GM23338 (cell line): ENCODE results near the gene RAX. TPM values are rescaled to one million over a fixed set of nuclear protein-coding genes. Genes with fewer than 3 reads are reported as not detected.

Experiments
- ATAC-seq: fragments of 200-7000 bp; cut with Tn5 transposase; 3 replicates; pipeline ENCODE4 v1.9.1; 2020
- DNase-seq: peaks from one replicate; pipeline ENCODE4 v3.0.0-alpha.2; 2015; ENCODE audit warnings: low spot score
- H2AFZ ChIP-seq: fragments of 200-600 bp; sonication (generic); 2 replicates; pipeline ENCODE4 v1.8.0; 2016; ENCODE audit warnings: antibody characterized with exemption, mild to moderate bottlenecking, moderate library complexity
- H3F3A ChIP-seq: fragments of 200-600 bp; sonication (generic); replicated peaks from 2 replicates; pipeline ENCODE4 v1.8.0; 2017; ENCODE audit warnings: antibody characterized with exemption, mixed run types, low read depth
- H3K27ac ChIP-seq: fragments of 200-600 bp; sonication (generic); 2 replicates; pipeline ENCODE4 v1.6.1; 2016; ENCODE audit warnings: low read depth
- H3K27me3 ChIP-seq: fragments of 200-600 bp; sonication (generic); 2 replicates; pipeline ENCODE4 v1.8.0; 2016; ENCODE audit warnings: mild to moderate bottlenecking, mixed run types, moderate library complexity; ENCODE audit not compliant: insufficient read depth
- H3K36me3 ChIP-seq: fragments of 200-600 bp; sonication (generic); 2 replicates; pipeline ENCODE4 v1.8.0; 2016; ENCODE audit warnings: mild to moderate bottlenecking; ENCODE audit not compliant: insufficient read depth
- H3K4me1 ChIP-seq: fragments of 200-600 bp; sonication (generic); 2 replicates; pipeline ENCODE4 v1.8.0; 2016; ENCODE audit warnings: mild to moderate bottlenecking, moderate library complexity; ENCODE audit not compliant: insufficient read depth
- H3K4me2 ChIP-seq: fragments of 200-600 bp; sonication (generic); 2 replicates; pipeline ENCODE4 v1.7.1; 2017; ENCODE audit warnings: mixed run types
- H3K4me3 ChIP-seq: fragments of 200-600 bp; sonication (generic); 2 replicates; pipeline ENCODE4 v1.6.1; 2016; ENCODE audit warnings: mixed run types
- H3K79me2 ChIP-seq: fragments of 200-600 bp; sonication (generic); replicated peaks from 2 replicates; pipeline ENCODE4 v1.8.0; 2017; ENCODE audit warnings: mild to moderate bottlenecking; ENCODE audit not compliant: insufficient read depth
- H3K9me2 ChIP-seq: fragments of 200-600 bp; sonication (generic); 2 replicates; pipeline ENCODE4 v1.8.0; 2017; ENCODE audit not compliant: insufficient read depth
- H4K20me1 ChIP-seq: fragments of 200-600 bp; sonication (generic); replicated peaks from 2 replicates; pipeline ENCODE4 v1.8.0; 2017; ENCODE audit warnings: mild to moderate bottlenecking; ENCODE audit not compliant: insufficient read depth
- H3K27ac Mint-ChIP-seq: 2 replicates; pipeline ENCODE4 v1.8.0; 2020; ENCODE audit warnings: inconsistent platforms, mild to moderate bottlenecking, moderate library complexity, mixed read lengths
- H3K27me3 Mint-ChIP-seq: 3 replicates; pipeline ENCODE4 v1.8.0; 2022; ENCODE audit warnings: low read depth, mild to moderate bottlenecking, moderate library complexity, mixed read lengths, inconsistent platforms; ENCODE audit not compliant: insufficient read depth, poor library complexity
- H3K36me3 Mint-ChIP-seq: 3 replicates; pipeline ENCODE4 v1.8.0; 2021; ENCODE audit warnings: low read depth, mild to moderate bottlenecking, inconsistent platforms, moderate library complexity, mixed read lengths
- H3K4me1 Mint-ChIP-seq: 3 replicates; pipeline ENCODE4 v1.8.0; 2020; ENCODE audit warnings: mild to moderate bottlenecking, inconsistent platforms, mixed read lengths
- H3K4me3 Mint-ChIP-seq: 3 replicates; pipeline ENCODE4 v1.8.0; 2021; ENCODE audit warnings: moderate library complexity, mild to moderate bottlenecking, inconsistent platforms, mixed read lengths
- H3K9me3 Mint-ChIP-seq: 3 replicates; pipeline ENCODE4 v1.8.0; 2020; ENCODE audit warnings: moderate library complexity, mild to moderate bottlenecking, inconsistent platforms, mixed read lengths
- CREB1 ChIP-seq: fragments of 250-450 bp; sonication (Bioruptor Pico); IDR thresholded peaks from 2 replicates; pipeline ENCODE4 v1.5.0; 2020; ENCODE audit warnings: low read depth, mild to moderate bottlenecking, moderate library complexity
- EZH2 ChIP-seq: fragments of 200-600 bp; sonication (generic); IDR thresholded peaks from one replicate; pipeline ENCODE4 v1.8.0; 2017; ENCODE audit warnings: antibody characterized with exemption, mild to moderate bottlenecking, low read depth; ENCODE audit not compliant: unreplicated experiment
- EZH2phosphoT487 ChIP-seq: fragments of 200-600 bp; sonication (generic); IDR thresholded peaks from one replicate; pipeline ENCODE4 v1.8.1; 2018; ENCODE audit warnings: antibody characterized with exemption; ENCODE audit not compliant: unreplicated experiment
- JUNB ChIP-seq: IDR thresholded peaks from one replicate; pipeline ENCODE4 v1.6.1; 2016; ENCODE audit warnings: antibody characterized with exemption; ENCODE audit not compliant: unreplicated experiment
- NANOG ChIP-seq: IDR thresholded peaks from 2 replicates; pipeline ENCODE4 v1.6.1; 2016; ENCODE audit warnings: antibody characterized with exemption, borderline replicate concordance
- POLR2AphosphoS5 ChIP-seq: IDR thresholded peaks from 2 replicates; pipeline ENCODE4 v1.6.1; 2016; ENCODE audit warnings: antibody characterized with exemption, low read depth
- STAT1 ChIP-seq: IDR thresholded peaks from one replicate; pipeline ENCODE4 v1.6.1; 2016; ENCODE audit warnings: antibody characterized with exemption; ENCODE audit not compliant: unreplicated experiment
- ZNF114 ChIP-seq: fragments of 250-450 bp; sonication (Bioruptor Pico); IDR thresholded peaks from 2 replicates; pipeline ENCODE4 v1.5.0; 2020; ENCODE audit warnings: mild to moderate bottlenecking, moderate library complexity
- ZNF331 ChIP-seq: fragments of 250-450 bp; sonication (Bioruptor Pico); IDR thresholded peaks from 2 replicates; pipeline ENCODE4 v1.5.0; 2020; ENCODE audit warnings: low read depth, mild to moderate bottlenecking, moderate library complexity
- polyA plus RNA-seq: library from polyadenylated mRNA; unstranded; fragments of >200 nt; fragmentation: Nextera tagmentation; extraction: Ambion mirVana; gene quantifications from 2 replicates; pipeline ENCODE4 v1.2.1, GENCODE V29; 2016
- total RNA-seq: library from RNA; depleted of rRNA; stranded (reverse); fragments of >200 nt; shearing (Covaris generic); gene quantifications from 2 replicates; pipeline ENCODE4 v1.2.3, GENCODE V29; 2014
- TF ChIP-seq, protein P1 (sequence below): fragments of 250-450 bp; sonication (Bioruptor Pico); IDR thresholded peaks from 2 replicates; pipeline ENCODE4 v1.5.0; 2020; ENCODE audit warnings: mild to moderate bottlenecking, moderate library complexity
- TF ChIP-seq, protein P2 (sequence below): IDR thresholded peaks from one replicate; pipeline ENCODE4 v1.6.1; 2018; ENCODE audit warnings: antibody characterized with exemption; ENCODE audit not compliant: unreplicated experiment

Gene RAX
- total and polyA plus RNA-seq, 2 experiments from 2014 or later, result 0.03 to 0.16 TPM

DNA sequence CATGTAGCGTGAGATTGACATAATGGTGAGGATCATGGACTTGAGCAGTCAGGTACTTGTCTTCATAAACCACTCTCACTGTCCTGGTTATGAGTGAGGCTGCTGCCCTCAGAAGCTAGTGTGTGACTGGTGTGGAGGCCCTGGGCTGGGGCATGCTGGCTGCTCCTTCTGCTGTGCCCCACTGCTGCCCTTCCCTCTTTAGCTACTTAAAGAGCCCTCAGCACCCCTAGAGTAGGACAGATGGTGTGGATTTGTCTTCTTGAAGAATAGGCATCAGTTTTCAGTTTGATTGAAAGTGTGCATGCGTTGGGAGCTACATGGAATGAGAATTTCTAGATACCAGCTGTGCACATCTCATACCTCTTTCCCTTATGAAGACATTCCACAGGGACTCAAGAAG, 29.8 kb upstream of the RAX start (continued):
- TF ChIP-seq, protein P1, sequence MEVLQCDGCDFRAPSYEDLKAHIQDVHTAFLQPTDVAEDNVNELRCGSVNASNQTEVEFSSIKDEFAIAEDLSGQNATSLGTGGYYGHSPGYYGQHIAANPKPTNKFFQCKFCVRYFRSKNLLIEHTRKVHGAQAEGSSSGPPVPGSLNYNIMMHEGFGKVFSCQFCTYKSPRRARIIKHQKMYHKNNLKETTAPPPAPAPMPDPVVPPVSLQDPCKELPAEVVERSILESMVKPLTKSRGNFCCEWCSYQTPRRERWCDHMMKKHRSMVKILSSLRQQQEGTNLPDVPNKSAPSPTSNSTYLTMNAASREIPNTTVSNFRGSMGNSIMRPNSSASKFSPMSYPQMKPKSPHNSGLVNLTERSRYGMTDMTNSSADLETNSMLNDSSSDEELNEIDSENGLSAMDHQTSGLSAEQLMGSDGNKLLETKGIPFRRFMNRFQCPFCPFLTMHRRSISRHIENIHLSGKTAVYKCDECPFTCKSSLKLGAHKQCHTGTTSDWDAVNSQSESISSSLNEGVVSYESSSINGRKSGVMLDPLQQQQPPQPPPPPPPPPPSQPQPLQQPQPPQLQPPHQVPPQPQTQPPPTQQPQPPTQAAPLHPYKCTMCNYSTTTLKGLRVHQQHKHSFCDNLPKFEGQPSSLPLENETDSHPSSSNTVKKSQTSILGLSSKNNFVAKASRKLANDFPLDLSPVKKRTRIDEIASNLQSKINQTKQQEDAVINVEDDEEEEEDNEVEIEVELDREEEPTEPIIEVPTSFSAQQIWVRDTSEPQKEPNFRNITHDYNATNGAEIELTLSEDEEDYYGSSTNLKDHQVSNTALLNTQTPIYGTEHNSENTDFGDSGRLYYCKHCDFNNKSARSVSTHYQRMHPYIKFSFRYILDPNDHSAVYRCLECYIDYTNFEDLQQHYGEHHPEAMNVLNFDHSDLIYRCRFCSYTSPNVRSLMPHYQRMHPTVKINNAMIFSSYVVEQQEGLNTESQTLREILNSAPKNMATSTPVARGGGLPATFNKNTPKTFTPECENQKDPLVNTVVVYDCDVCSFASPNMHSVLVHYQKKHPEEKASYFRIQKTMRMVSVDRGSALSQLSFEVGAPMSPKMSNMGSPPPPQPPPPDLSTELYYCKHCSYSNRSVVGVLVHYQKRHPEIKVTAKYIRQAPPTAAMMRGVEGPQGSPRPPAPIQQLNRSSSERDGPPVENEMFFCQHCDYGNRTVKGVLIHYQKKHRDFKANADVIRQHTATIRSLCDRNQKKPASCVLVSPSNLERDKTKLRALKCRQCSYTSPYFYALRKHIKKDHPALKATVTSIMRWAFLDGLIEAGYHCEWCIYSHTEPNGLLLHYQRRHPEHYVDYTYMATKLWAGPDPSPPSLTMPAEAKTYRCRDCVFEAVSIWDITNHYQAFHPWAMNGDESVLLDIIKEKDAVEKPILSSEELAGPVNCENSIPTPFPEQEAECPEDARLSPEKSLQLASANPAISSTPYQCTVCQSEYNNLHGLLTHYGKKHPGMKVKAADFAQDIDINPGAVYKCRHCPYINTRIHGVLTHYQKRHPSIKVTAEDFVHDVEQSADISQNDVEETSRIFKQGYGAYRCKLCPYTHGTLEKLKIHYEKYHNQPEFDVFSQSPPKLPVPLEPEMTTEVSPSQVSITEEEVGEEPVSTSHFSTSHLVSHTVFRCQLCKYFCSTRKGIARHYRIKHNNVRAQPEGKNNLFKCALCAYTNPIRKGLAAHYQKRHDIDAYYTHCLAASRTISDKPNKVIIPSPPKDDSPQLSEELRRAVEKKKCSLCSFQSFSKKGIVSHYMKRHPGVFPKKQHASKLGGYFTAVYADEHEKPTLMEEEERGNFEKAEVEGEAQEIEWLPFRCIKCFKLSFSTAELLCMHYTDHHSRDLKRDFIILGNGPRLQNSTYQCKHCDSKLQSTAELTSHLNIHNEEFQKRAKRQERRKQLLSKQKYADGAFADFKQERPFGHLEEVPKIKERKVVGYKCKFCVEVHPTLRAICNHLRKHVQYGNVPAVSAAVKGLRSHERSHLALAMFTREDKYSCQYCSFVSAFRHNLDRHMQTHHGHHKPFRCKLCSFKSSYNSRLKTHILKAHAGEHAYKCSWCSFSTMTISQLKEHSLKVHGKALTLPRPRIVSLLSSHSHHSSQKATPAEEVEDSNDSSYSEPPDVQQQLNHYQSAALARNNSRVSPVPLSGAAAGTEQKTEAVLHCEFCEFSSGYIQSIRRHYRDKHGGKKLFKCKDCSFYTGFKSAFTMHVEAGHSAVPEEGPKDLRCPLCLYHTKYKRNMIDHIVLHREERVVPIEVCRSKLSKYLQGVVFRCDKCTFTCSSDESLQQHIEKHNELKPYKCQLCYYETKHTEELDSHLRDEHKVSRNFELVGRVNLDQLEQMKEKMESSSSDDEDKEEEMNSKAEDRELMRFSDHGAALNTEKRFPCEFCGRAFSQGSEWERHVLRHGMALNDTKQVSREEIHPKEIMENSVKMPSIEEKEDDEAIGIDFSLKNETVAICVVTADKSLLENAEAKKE (CRISPR knock-in tag), result no peak
- TF ChIP-seq STAT1 (no peak), CREB1 (CRISPR knock-in tag) (no peak), EZH2phosphoT487 (no peak)

DNA sequence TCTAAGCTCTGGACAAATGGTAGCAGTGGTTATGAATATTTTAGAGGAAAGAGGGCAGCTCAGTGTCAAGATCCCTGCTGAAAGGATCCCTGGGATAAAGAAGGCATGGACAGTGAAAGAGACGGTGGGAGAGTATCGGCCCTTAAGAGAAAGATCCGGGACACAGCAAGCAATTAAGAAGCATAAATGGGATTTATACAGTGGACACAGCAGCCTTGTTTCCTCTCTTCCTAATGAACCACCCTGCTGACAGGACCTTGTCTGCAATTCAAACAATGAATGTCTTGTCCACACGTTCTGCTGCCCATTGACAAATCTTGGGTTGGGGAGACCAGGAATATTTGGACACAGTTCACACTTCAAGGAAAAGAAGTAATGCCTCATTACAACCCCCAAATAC, 28.7 kb upstream of the RAX start:
- no peak overlapping the region for H3K4me3 ChIP-seq
- H2AFZ ChIP-seq, result no peak overlapping the region
- Mint-ChIP-seq H3K4me1 (no peaks in the 10 kb centered on the region), H3K27ac (no peak overlapping the region), H3K36me3 (no peaks in the 10 kb centered on the region), H3K4me3 (no peak overlapping the region), H3K27me3 (no peaks in the 10 kb centered on the region), H3K9me3 (no peaks in the 10 kb centered on the region)
- H3F3A ChIP-seq, result no peaks in the 10 kb centered on the region
- no peaks in the 10 kb centered on the region for H3K36me3 ChIP-seq
- no peak overlapping the region for H3K27ac ChIP-seq
- H3K4me2 ChIP-seq, result no peak overlapping the region
- no peaks in the 10 kb centered on the region for H3K4me1 ChIP-seq
- no peaks in the 10 kb centered on the region for H4K20me1 ChIP-seq
- no peak for DNase-seq
- ATAC-seq, result no peak
- H3K79me2 ChIP-seq, result no peaks in the 10 kb centered on the region
- no peaks in the 10 kb centered on the region for H3K9me2 ChIP-seq
- H3K27me3 ChIP-seq, result no peaks in the 10 kb centered on the region
- TF ChIP-seq ZNF114 (CRISPR knock-in tag) (no peak), EZH2phosphoT487 (no peak), ZNF331 (no peak), NANOG (no peak), POLR2AphosphoS5 (no peak), JUNB (no peak), EZH2 (no peak)
- TF ChIP-seq, protein P2, sequence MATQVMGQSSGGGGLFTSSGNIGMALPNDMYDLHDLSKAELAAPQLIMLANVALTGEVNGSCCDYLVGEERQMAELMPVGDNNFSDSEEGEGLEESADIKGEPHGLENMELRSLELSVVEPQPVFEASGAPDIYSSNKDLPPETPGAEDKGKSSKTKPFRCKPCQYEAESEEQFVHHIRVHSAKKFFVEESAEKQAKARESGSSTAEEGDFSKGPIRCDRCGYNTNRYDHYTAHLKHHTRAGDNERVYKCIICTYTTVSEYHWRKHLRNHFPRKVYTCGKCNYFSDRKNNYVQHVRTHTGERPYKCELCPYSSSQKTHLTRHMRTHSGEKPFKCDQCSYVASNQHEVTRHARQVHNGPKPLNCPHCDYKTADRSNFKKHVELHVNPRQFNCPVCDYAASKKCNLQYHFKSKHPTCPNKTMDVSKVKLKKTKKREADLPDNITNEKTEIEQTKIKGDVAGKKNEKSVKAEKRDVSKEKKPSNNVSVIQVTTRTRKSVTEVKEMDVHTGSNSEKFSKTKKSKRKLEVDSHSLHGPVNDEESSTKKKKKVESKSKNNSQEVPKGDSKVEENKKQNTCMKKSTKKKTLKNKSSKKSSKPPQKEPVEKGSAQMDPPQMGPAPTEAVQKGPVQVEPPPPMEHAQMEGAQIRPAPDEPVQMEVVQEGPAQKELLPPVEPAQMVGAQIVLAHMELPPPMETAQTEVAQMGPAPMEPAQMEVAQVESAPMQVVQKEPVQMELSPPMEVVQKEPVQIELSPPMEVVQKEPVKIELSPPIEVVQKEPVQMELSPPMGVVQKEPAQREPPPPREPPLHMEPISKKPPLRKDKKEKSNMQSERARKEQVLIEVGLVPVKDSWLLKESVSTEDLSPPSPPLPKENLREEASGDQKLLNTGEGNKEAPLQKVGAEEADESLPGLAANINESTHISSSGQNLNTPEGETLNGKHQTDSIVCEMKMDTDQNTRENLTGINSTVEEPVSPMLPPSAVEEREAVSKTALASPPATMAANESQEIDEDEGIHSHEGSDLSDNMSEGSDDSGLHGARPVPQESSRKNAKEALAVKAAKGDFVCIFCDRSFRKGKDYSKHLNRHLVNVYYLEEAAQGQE, result no peak
